ENCODE measurements around the gene PNPLA2.

PNPLA2 gene

GRCh38 chr11:849104-849824, 30.6 kb downstream of the PNPLA2 start:
- H3K4me1 ChIP-seq (ENCODE audit: control insufficient read depth, insufficient read depth, low read length), result peaks cover 16% of the 10 kb centered on the region
- H3K27ac ChIP-seq (ENCODE audit: low read length), result no peak overlapping the region
- H3K36me3 ChIP-seq (ENCODE audit: control insufficient read depth, insufficient read depth, low read length), result no peaks in the 10 kb centered on the region; the same call in 1 of the 2 replicates
- H3K9me3 ChIP-seq (ENCODE audit: control insufficient read depth, insufficient read depth, low read length), result no peaks in the 10 kb centered on the region
- H3K27me3 ChIP-seq (ENCODE audit: control insufficient read depth, insufficient read depth, low read length), result no peaks in the 10 kb centered on the region
- no peak for DNase-seq (ENCODE audit: low read depth, low spot score)
- peak overlapping the region; percentile 30; the same call in 1 of the 2 replicates for H3K4me3 ChIP-seq (ENCODE audit: low read length)
- WGBS (ENCODE audit: insufficient coverage, insufficient read length), result no CpG with 5 or more reads among the region's 71 CpGs

GRCh38 chr11:849951-850774, 31.4 kb downstream of the PNPLA2 start:
- Histone ChIP-seq H3K4me1 (ENCODE audit: control insufficient read depth, insufficient read depth, low read length) (peaks cover 14% of the 10 kb centered on the region), H3K4me3 (ENCODE audit: low read length) (peak overlapping the region; percentile 57; the same call in 1 of the 2 replicates), H3K27me3 (ENCODE audit: control insufficient read depth, insufficient read depth, low read length) (no peaks in the 10 kb centered on the region), H3K27ac (ENCODE audit: low read length) (no peak overlapping the region), H3K36me3 (ENCODE audit: control insufficient read depth, insufficient read depth, low read length) (no peaks in the 10 kb centered on the region; the same call in 1 of the 2 replicates), H3K9me3 (ENCODE audit: control insufficient read depth, insufficient read depth, low read length) (no peaks in the 10 kb centered on the region)
- DNase-seq (ENCODE audit: low read depth, low spot score), result no peak
- no CpG with 5 or more reads among the region's 97 CpGs for WGBS (ENCODE audit: insufficient coverage, insufficient read length)

- Histone ChIP-seq H3K4me3 (ENCODE audit: low read length) (peak overlapping the region; percentile 57; the same call in 1 of the 2 replicates), H3K9me3 (ENCODE audit: control insufficient read depth, insufficient read depth, low read length) (no peaks in the 10 kb centered on the region), H3K36me3 (ENCODE audit: control insufficient read depth, insufficient read depth, low read length) (no peaks in the 10 kb centered on the region; the same call in 1 of the 2 replicates), H3K27ac (ENCODE audit: low read length) (no peak overlapping the region), H3K27me3 (ENCODE audit: control insufficient read depth, insufficient read depth, low read length) (no peaks in the 10 kb centered on the region), H3K4me1 (ENCODE audit: control insufficient read depth, insufficient read depth, low read length) (peaks cover 8% of the 10 kb centered on the region)
- DNase-seq (ENCODE audit: low read depth, low spot score), result no peak
- no CpG with 5 or more reads among the region's 28 CpGs for WGBS (ENCODE audit: insufficient coverage, insufficient read length)
These were observed 32.4 kb downstream of the PNPLA2 start for GRCh38 chr11:850775-851763.

- no peaks in the 10 kb centered on the region; the same call in 1 of the 2 replicates for H3K36me3 ChIP-seq (ENCODE audit: control insufficient read depth, insufficient read depth, low read length)
- no CpG with 5 or more reads among the region's 15 CpGs for WGBS (ENCODE audit: insufficient coverage, insufficient read length)
- no peaks in the 10 kb centered on the region for H3K9me3 ChIP-seq (ENCODE audit: control insufficient read depth, insufficient read depth, low read length)
- no peak overlapping the region for H3K4me3 ChIP-seq (ENCODE audit: low read length)
- peaks cover 11% of the 10 kb centered on the region for H3K4me1 ChIP-seq (ENCODE audit: control insufficient read depth, insufficient read depth, low read length)
- H3K27me3 ChIP-seq (ENCODE audit: control insufficient read depth, insufficient read depth, low read length), result no peaks in the 10 kb centered on the region
- DNase-seq (ENCODE audit: low read depth, low spot score), result no peak
- H3K27ac ChIP-seq (ENCODE audit: low read length), result no peak overlapping the region
These were observed 34.0 kb downstream of the PNPLA2 start for GRCh38 chr11:852762-853161.

GRCh38 chr11:853682-854448, 35.2 kb downstream of the PNPLA2 start:
- H3K27me3 ChIP-seq (ENCODE audit: control insufficient read depth, insufficient read depth, low read length), result no peaks in the 10 kb centered on the region
- H3K4me1 ChIP-seq (ENCODE audit: control insufficient read depth, insufficient read depth, low read length), result peaks cover 8% of the 10 kb centered on the region
- no peaks in the 10 kb centered on the region for H3K9me3 ChIP-seq (ENCODE audit: control insufficient read depth, insufficient read depth, low read length)
- H3K27ac ChIP-seq (ENCODE audit: low read length), result no peak overlapping the region
- no peak for DNase-seq (ENCODE audit: low read depth, low spot score)
- no peaks in the 10 kb centered on the region; the same call in 1 of the 2 replicates for H3K36me3 ChIP-seq (ENCODE audit: control insufficient read depth, insufficient read depth, low read length)
- H3K4me3 ChIP-seq (ENCODE audit: low read length), result no peak overlapping the region
- WGBS (ENCODE audit: insufficient coverage, insufficient read length), result no CpG with 5 or more reads among the region's 27 CpGs

- WGBS (ENCODE audit: insufficient coverage, insufficient read length), result no CpG with 5 or more reads among the region's 20 CpGs
These were observed 36.1 kb downstream of the PNPLA2 start for GRCh38 chr11:854601-855329.

GRCh38 chr11:855330-855674, 36.6 kb downstream of the PNPLA2 start:
- no CpG with 5 or more reads among the region's 7 CpGs for WGBS (ENCODE audit: insufficient coverage, insufficient read length)
- peaks cover 8% of the 10 kb centered on the region for H3K4me1 ChIP-seq (ENCODE audit: control insufficient read depth, insufficient read depth, low read length)
- H3K4me3 ChIP-seq (ENCODE audit: low read length), result no peak overlapping the region
- DNase-seq (ENCODE audit: low read depth, low spot score), result no peak
- H3K27ac ChIP-seq (ENCODE audit: low read length), result no peak overlapping the region
- no peaks in the 10 kb centered on the region for H3K9me3 ChIP-seq (ENCODE audit: control insufficient read depth, insufficient read depth, low read length)
- no peaks in the 10 kb centered on the region; the same call in 1 of the 2 replicates for H3K36me3 ChIP-seq (ENCODE audit: control insufficient read depth, insufficient read depth, low read length)
- H3K27me3 ChIP-seq (ENCODE audit: control insufficient read depth, insufficient read depth, low read length), result no peaks in the 10 kb centered on the region

More at GRCh38 chr11:854601-855329, 36.1 kb downstream of the PNPLA2 start:
- Histone ChIP-seq H3K36me3 (ENCODE audit: control insufficient read depth, insufficient read depth, low read length) (no peaks in the 10 kb centered on the region; the same call in 1 of the 2 replicates), H3K4me3 (ENCODE audit: low read length) (no peak overlapping the region), H3K9me3 (ENCODE audit: control insufficient read depth, insufficient read depth, low read length) (no peaks in the 10 kb centered on the region), H3K27ac (ENCODE audit: low read length) (no peak overlapping the region), H3K4me1 (ENCODE audit: control insufficient read depth, insufficient read depth, low read length) (peaks cover 8% of the 10 kb centered on the region), H3K27me3 (ENCODE audit: control insufficient read depth, insufficient read depth, low read length) (no peaks in the 10 kb centered on the region)
- no peak for DNase-seq (ENCODE audit: low read depth, low spot score)

- Histone ChIP-seq H3K27me3 (ENCODE audit: control insufficient read depth, insufficient read depth, low read length) (no peaks in the 10 kb centered on the region), H3K4me1 (ENCODE audit: control insufficient read depth, insufficient read depth, low read length) (peaks cover 8% of the 10 kb centered on the region), H3K36me3 (ENCODE audit: control insufficient read depth, insufficient read depth, low read length) (no peaks in the 10 kb centered on the region; the same call in 1 of the 2 replicates), H3K4me3 (ENCODE audit: low read length) (no peak overlapping the region), H3K9me3 (ENCODE audit: control insufficient read depth, insufficient read depth, low read length) (no peaks in the 10 kb centered on the region), H3K27ac (ENCODE audit: low read length) (no peak overlapping the region)
- DNase-seq (ENCODE audit: low read depth, low spot score), result no peak
- no CpG with 5 or more reads among the region's 12 CpGs for WGBS (ENCODE audit: insufficient coverage, insufficient read length)
These were observed 37.1 kb downstream of the PNPLA2 start for GRCh38 chr11:855796-856195.

GRCh38 chr11:856397-856796, 37.7 kb downstream of the PNPLA2 start:
- WGBS (ENCODE audit: insufficient coverage, insufficient read length), result no CpG with 5 or more reads among the region's 8 CpGs
- Histone ChIP-seq H3K27me3 (ENCODE audit: control insufficient read depth, insufficient read depth, low read length) (no peaks in the 10 kb centered on the region), H3K27ac (ENCODE audit: low read length) (no peak overlapping the region), H3K4me1 (ENCODE audit: control insufficient read depth, insufficient read depth, low read length) (peaks cover 4% of the 10 kb centered on the region), H3K9me3 (ENCODE audit: control insufficient read depth, insufficient read depth, low read length) (no peaks in the 10 kb centered on the region), H3K4me3 (ENCODE audit: low read length) (no peak overlapping the region), H3K36me3 (ENCODE audit: control insufficient read depth, insufficient read depth, low read length) (no peaks in the 10 kb centered on the region; the same call in 1 of the 2 replicates)
- DNase-seq (ENCODE audit: low read depth, low spot score), result no peak

Data from iPS DF 6.9 (cell line).